GM11168 (cell line): Measurements from ENCODE around the gene SERPING1.

Source experiments
- in situ Hi-C: fragments of 300-500 bp; cut with MboI; formaldehyde crosslinking; loops from one replicate; pipeline ENCODE4 v1.12.0; 2022; ENCODE audit warnings: low sequenced_read_pairs; ENCODE audit not compliant: unreplicated experiment

Gene SERPING1

GRCh38 chr11:57596266-57596885 lies 1.1 kb upstream of the SERPING1 start:
- in situ Hi-C loops, result no loop called here

GRCh38 chr11:57597916-57598830 lies 688 bp downstream of the SERPING1 start:
- in situ Hi-C loops, result no loop called here

GRCh38 chr11:57598831-57599155 lies 1.3 kb downstream of the SERPING1 start:
- in situ Hi-C loops, result no loop called here

- in situ Hi-C loops, result no loop called here
Measured at GRCh38 chr11:57599381-57599780, 1.9 kb downstream of the SERPING1 start.

- in situ Hi-C loops, result no loop called here
Measured at GRCh38 chr11:57601297-57601696, 3.8 kb downstream of the SERPING1 start.

- in situ Hi-C loops, result no loop called here
Measured at GRCh38 chr11:57604296-57605027, 7.0 kb downstream of the SERPING1 start.

GRCh38 chr11:57605028-57605420 lies 7.5 kb downstream of the SERPING1 start:
- in situ Hi-C loops, result no loop called here

GRCh38 chr11:57610170-57610569 lies 12.7 kb downstream of the SERPING1 start:
- in situ Hi-C loops, result no loop called here

- in situ Hi-C loops, result no loop called here
Measured at GRCh38 chr11:57614234-57614772, 16.8 kb downstream of the SERPING1 start.

GRCh38 chr11:57615308-57615707 lies 17.8 kb downstream of the SERPING1 start:
- in situ Hi-C loops, result no loop called here

- in situ Hi-C loops, result no loop called here
Measured at GRCh38 chr11:57616595-57616994, 19.1 kb downstream of the SERPING1 start.

- in situ Hi-C loops, result no loop called here
Measured at GRCh38 chr11:57618438-57618837, 21.0 kb downstream of the SERPING1 start.

GRCh38 chr11:57619331-57619730 lies 21.8 kb downstream of the SERPING1 start:
- in situ Hi-C loops, result no loop called here

- in situ Hi-C loops, result no loop called here
Measured at GRCh38 chr11:57620467-57620866, 23.0 kb downstream of the SERPING1 start.

GRCh38 chr11:57622263-57622662 lies 24.8 kb downstream of the SERPING1 start:
- in situ Hi-C loops, result no loop called here

- in situ Hi-C loops, result no loop called here
Measured at GRCh38 chr11:57624864-57625263, 27.4 kb downstream of the SERPING1 start.

- in situ Hi-C loops, result no loop called here
Measured at GRCh38 chr11:57626895-57627294, 29.4 kb downstream of the SERPING1 start.

GRCh38 chr11:57630171-57630570 lies 32.7 kb downstream of the SERPING1 start:
- in situ Hi-C loops, result no loop called here

GRCh38 chr11:57632116-57632515 lies 34.6 kb downstream of the SERPING1 start:
- in situ Hi-C loops, result no loop called here

- in situ Hi-C loops, result no loop called here
Measured at GRCh38 chr11:57633394-57634070, 36.0 kb downstream of the SERPING1 start.
